GM21381 (cell line): ENCODE data around the gene UBXN10.

Source experiments
- ATAC-seq: cut with Tn5 transposase; IDR thresholded peaks from one replicate; pipeline ENCODE4 v1.9.1; 2021; ENCODE audit warnings: mild to moderate bottlenecking, moderate library complexity; ENCODE audit not compliant: unreplicated experiment

UBXN10 gene

GRCh38 chr1:20151906-20152598 is 33.8 kb upstream of the UBXN10 start:
- no peak for ATAC-seq

DNA sequence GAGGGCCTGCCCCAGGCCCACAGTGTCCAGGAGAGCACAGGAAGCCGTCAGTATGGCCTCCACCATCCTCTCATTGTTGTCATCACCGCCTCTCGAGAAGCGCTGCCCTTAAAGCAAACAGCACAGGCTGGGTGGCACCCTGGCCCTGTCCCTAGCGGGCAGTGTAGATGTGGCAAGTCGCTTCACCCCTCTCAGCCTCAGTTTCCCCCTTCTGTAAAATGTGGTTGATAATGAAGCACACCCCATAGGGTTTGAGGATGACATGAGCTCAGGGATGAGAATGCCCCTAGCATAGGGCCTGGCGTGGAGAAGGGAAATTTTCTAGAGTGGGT is 33.3 kb upstream of the UBXN10 start:
- no peak for ATAC-seq

DNA sequence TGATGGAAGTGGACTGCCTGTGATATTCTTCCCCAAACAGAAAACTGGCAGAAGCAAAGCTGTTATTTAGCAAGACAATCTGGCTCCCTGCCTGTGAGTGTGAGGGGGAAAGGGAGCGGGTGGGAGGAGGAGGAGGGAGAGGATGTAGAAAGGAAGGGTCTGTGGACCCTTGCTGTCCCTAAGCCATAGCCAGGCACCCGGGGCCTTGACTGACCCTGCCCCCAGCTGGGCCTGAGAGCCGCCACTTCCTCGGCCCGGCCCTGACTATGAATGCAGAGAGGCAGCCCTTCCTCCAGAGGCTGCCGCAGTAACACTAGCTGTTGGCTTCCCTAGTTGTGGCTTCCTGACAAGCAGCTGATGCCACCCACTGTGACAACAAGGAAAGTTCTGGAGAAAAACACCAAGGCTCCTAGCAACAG is 32.9 kb upstream of the UBXN10 start:
- ATAC-seq: no peak

GRCh38 chr1:20154301-20154831 is 31.5 kb upstream of the UBXN10 start:
- no peak for ATAC-seq

GRCh38 chr1:20158358-20159070 is 27.4 kb upstream of the UBXN10 start:
- no peak for ATAC-seq

GRCh38 chr1:20160034-20160433 is 25.9 kb upstream of the UBXN10 start:
- no peak for ATAC-seq

GRCh38 chr1:20164694-20165202 is 21.1 kb upstream of the UBXN10 start:
- ATAC-seq: no peak

- no peak for ATAC-seq
Observed at GRCh38 chr1:20165522-20165951, 20.4 kb upstream of the UBXN10 start.

DNA sequence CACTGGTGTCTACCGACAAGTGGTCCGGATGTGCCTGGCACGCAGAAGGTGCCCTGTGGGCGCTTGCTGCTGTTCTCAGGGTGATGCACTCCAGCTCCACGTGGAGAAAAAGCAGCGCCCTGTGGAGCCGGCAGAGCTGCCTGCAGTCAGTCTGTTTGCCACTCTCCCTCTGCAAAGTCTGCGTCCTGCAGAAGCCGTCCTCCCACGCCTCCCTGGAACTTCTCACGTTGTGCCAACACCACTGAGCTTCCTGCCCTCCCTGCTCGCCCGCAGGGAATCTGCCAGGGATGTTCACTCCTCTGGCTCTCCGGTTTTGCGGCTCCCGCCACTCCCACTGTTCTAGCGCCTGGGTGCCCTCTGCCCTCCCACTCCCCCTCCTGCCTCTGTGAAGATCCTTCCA is 19.8 kb upstream of the UBXN10 start:
- ATAC-seq: no peak

- no peak for ATAC-seq
Observed at GRCh38 chr1:20167126-20167525, 18.8 kb upstream of the UBXN10 start.

- ATAC-seq: no peak
Observed at GRCh38 chr1:20168564-20169491, 17.1 kb upstream of the UBXN10 start.

GRCh38 chr1:20169932-20170331 is 16.0 kb upstream of the UBXN10 start:
- no peak for ATAC-seq

DNA sequence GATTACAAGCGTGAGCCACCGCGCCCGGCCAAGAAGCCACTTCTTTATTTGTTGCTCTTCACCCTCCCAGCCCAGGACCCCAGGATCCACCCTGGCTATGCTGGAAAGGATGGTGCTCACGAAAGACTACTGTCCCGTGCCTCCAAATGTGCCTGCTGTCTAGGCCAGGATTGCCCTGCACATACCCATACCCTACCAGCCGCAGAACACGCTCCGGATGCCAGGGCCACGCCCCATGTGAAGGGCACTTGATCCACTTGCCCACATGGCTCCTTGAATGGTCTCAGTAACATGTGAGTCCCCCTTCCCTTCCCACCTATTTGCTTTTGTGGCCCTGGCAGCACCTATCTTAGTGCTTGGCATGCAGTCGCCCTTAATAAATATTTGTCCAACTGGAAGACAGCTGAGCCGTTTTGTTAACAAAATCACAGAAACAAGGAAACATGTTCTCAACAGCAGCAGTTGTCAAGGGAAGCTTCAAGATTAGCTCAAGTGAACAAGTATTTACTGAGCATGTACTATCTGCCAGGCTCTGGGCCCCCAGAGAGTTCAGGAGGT is 13.8 kb upstream of the UBXN10 start:
- no peak for ATAC-seq

- ATAC-seq: no peak
Observed at GRCh38 chr1:20174937-20175666, 10.8 kb upstream of the UBXN10 start.

DNA sequence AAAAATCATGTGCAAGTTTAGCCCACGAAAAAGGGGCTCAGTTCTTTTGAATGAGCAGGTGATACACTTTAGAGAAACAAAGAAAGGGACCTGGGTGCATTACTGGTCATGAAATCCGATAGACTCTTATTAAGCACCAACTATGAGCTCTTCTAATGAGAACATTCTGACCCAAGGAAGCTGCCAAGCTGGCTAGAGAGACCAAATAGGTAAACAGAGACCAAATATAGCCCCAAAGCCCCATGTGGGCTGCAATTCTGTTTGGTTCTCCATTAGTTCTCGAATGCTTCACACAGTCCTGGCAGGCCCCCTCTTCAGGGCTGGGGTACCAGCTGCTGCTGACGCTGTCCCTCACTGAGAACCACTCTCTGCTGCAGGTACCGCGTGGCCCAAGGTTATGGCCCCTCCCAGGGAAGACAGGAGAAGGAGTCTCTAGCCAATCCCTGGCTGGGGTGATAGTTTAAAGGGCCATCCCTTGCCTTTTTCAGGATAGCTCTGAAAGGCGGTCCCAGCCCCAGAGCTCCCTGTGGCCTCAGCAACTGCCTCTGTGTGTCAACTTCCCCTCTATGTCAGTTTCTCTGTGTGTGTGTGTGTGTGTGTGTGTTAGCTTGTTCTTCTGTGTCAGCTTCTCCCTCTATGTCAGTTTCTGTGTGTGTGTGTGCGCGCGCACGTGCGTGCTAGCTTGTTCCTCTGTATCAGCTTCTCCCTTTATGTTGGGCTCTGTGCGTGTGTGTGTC is 7.1 kb upstream of the UBXN10 start:
- no peak for ATAC-seq

DNA sequence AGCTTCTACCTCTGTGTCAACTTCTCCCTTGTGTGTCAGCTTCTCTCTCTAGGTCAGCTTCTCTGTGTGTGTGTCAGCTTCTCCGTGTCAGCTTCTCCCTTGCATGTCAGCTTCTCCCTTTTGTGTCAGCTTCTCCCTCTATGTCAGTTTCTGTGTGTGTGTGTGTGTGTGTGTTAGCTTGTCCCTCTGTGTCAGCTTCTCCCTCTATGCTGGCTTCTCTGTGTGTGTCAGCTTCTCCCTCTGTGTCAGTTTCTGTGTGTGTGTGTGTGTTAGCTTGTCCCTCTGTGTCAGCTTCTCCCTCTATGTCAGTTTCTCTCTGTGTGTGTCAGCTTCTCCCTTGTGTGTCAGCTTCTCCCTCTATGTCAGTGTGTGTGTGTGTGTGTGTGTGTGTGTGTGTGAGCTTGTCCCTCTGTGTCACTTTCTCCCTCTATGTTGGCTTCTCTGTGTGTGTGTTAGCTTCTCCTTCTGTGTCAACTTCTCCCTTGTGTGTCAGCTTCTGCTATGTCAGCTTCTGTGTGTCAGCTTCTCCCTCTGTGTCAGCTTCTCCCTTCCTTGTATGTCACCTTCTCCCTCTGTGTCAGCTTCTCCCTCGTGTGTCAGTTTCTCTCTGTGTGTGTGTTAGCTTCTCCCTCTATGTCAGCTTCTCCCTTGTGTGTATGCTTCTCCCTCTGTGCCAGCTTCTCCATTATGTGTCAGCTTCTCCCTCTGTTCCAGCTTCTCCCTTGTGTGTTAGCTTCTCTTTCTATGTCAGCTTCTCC is 6.3 kb upstream of the UBXN10 start:
- no peak for ATAC-seq

DNA sequence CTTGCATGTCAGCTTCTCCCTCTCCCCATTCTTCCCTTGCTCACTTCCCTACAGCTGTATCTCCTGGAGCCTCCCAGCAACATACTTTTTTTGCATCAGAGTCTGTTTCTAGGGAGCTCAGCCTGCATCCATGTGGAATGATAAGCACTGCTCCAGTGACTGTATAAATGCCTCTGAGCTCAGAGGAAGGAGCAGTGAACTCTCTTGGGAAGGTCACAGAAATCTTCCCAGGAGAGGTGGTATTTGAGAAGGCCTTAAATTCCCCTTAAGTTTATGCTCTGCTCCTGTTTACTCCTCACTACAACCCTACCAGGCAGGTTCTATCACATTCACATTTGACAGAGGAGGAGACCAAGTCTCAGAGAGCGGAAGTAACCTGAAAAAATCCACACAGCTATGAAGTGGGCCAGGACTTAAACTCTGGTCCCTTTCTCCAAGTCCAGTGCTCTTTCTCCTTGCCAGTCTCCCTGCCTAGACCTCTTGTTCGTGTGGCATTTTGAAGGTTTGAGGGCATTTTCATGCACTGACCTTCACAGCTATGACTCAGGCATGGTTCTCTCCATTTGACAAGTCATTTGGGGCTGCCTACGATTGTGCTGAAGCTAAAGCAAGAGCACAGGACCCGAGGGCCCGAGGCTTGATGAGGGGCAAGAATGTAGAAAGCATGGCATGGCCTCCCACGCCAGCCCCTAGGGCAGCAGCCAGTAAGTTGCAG is 5.6 kb upstream of the UBXN10 start:
- no peak for ATAC-seq

GRCh38 chr1:20180844-20181207 is 5.1 kb upstream of the UBXN10 start:
- ATAC-seq: no peak
